RWPE1 (cell line): ENCODE data around the gene FOSL2.

Experiments used
- CTCF ChIA-PET: fragments of 350-600 bp; sonication (Branson Sonifier 250); formaldehyde crosslinking; extraction: SDS; loops from one replicate; lab custom pipeline; 2021; lab: Yijun Ruan, JAX
- POLR2A ChIA-PET: fragments of 400-600 bp; formaldehyde crosslinking; extraction: SDS; loops from one replicate; lab custom pipeline; 2020; ENCODE audit warnings: antibody characterized with exemption; ENCODE audit not compliant: low non-redundant PET; lab: Yijun Ruan, JAX
- DNase-seq: peaks from one replicate; pipeline ENCODE4 v3.0.0; 2012; ENCODE audit warnings: low spot score
- H3K27ac ChIP-seq: fragments of 450-650 bp; 2 replicates; pipeline ENCODE4 v1.5.1; 2017
- TF ChIP-seq, protein P1 (sequence below): fragments of 450-650 bp; conservative IDR thresholded peaks from 2 replicates; pipeline ENCODE4 v1.5.1; 2017; ENCODE audit warnings: low read depth, mild to moderate bottlenecking

Gene FOSL2

GRCh38 chr2:28446531-28446930 lies 53.9 kb downstream of the FOSL2 start:
- ChIA-PET CTCF (no interaction called here), POLR2A (interaction anchor here (0.6 to 1.5 kb wide), 3 partner anchors 10 to 536 kb away, joined by 3 to 8 read pairs (median 5); no protein-coding TSS in a partner anchor)
- TF ChIP-seq, protein P1, sequence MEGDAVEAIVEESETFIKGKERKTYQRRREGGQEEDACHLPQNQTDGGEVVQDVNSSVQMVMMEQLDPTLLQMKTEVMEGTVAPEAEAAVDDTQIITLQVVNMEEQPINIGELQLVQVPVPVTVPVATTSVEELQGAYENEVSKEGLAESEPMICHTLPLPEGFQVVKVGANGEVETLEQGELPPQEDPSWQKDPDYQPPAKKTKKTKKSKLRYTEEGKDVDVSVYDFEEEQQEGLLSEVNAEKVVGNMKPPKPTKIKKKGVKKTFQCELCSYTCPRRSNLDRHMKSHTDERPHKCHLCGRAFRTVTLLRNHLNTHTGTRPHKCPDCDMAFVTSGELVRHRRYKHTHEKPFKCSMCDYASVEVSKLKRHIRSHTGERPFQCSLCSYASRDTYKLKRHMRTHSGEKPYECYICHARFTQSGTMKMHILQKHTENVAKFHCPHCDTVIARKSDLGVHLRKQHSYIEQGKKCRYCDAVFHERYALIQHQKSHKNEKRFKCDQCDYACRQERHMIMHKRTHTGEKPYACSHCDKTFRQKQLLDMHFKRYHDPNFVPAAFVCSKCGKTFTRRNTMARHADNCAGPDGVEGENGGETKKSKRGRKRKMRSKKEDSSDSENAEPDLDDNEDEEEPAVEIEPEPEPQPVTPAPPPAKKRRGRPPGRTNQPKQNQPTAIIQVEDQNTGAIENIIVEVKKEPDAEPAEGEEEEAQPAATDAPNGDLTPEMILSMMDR = no peak
- DNase-seq = no peak
- H3K27ac ChIP-seq = peak overlapping the region; percentile 93

- ChIA-PET CTCF (no interaction called here), POLR2A (no interaction called here)
- H3K27ac ChIP-seq = peak overlapping the region; percentile 93
- TF ChIP-seq, protein P1 = no peak
- no peak for DNase-seq
Observed at GRCh38 chr2:28447086-28447485, 54.4 kb downstream of the FOSL2 start.

- ChIA-PET POLR2A (interaction anchor here (0.6 kb wide), 1 partner anchor 47 kb away, joined by 3 read pairs; no protein-coding TSS in a partner anchor), CTCF (no interaction called here)
- TF ChIP-seq, protein P1 = no peak
- peak overlapping the region; percentile 93 for H3K27ac ChIP-seq
- DNase-seq = peak; percentile 45
Observed at GRCh38 chr2:28447943-28448792, 55.5 kb downstream of the FOSL2 start.

GRCh38 chr2:28448793-28449100 lies 56.1 kb downstream of the FOSL2 start:
- H3K27ac ChIP-seq = peak overlapping the region; percentile 93
- TF ChIP-seq, protein P1 = no peak
- CTCF ChIA-PET = no interaction called here

GRCh38 chr2:28449126-28449487 lies 56.4 kb downstream of the FOSL2 start:
- H3K27ac ChIP-seq = peak overlapping the region; percentile 93
- TF ChIP-seq, protein P1 = no peak
- no peak for DNase-seq
- CTCF ChIA-PET = no interaction called here
- POLR2A ChIA-PET = interaction anchor here (0.6 kb wide), 1 partner anchor 48 kb away, joined by 3 read pairs; no protein-coding TSS in a partner anchor

More at GRCh38 chr2:28448793-28449100, 56.1 kb downstream of the FOSL2 start:
- POLR2A ChIA-PET = interaction anchor here (0.6 kb wide), 1 partner anchor 47 kb away, joined by 3 read pairs; no protein-coding TSS in a partner anchor
- DNase-seq = no peak

DNA sequence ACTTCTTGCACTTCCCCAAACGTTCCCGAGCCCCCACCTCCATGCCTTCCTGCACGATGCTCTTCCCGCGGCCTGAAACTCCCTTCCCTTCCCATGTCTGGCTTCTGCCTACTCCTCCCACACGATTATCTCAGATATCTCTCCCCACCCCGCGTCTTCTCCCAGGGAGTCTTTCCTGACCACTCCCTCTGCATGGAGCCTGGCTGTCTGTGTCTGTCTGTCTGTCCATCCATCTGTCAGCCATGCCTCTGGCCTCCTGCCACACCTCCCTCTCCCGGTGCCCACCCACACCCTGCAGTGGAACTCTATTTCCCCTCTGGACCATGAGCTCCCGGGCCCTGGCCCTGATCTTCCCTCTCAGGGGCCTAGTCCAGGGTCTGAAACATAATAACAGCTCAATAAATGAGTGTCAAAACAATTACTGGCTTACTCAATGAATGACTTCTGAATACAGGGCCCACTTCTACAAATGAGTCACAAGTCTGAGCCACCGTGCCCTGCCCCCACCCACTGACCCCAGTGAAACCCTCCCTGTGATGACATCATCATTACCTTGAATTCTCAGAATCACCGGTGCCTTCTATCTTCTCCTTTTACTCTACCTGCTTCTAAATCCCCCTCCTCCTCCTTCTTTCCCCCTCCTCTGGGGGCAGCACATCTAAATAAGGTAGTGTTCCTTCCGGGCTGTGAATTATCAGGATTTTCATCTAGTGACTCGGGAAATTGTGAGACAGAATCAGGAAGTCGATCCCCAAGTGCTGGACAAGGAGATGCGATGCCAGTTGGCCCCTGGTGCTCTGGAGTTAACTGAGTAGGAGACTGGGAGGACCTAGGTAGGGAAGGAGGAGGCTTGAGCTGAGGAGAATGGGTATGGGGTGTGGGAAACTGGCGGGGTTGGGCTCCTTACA lies 57.1 kb downstream of the FOSL2 start:
- peak overlapping the region; percentile 93 for H3K27ac ChIP-seq
- ChIA-PET POLR2A (no interaction called here), CTCF (interaction anchor here (0.5 to 0.6 kb wide), 3 partner anchors 43 to 518 kb away, joined by 3 read pairs; no protein-coding TSS in a partner anchor)
- DNase-seq = peak; percentile 63
- TF ChIP-seq, protein P1 = no peak
